HG02970 (cell line): ENCODE measurements around the gene SBF2.

Source experiments
- ATAC-seq: cut with Tn5 transposase; IDR thresholded peaks from one replicate; pipeline ENCODE4 v1.9.1; 2021; ENCODE audit warnings: mild to moderate bottlenecking, moderate library complexity, moderate number of reproducible peaks; ENCODE audit not compliant: unreplicated experiment, low FRiP score

SBF2 gene

GRCh38 chr11:9797300-9797699, 496.7 kb downstream of the SBF2 start:
- no peak for ATAC-seq

GRCh38 chr11:9796854-9797253, 497.2 kb downstream of the SBF2 start:
- ATAC-seq, result no peak

GRCh38 chr11:9796266-9796665, 497.8 kb downstream of the SBF2 start:
- no peak for ATAC-seq

GRCh38 chr11:9790703-9791102, 503.3 kb downstream of the SBF2 start:
- ATAC-seq, result no peak

GRCh38 chr11:9789910-9790309, 504.1 kb downstream of the SBF2 start:
- ATAC-seq, result no peak

GRCh38 chr11:9787981-9788521, 506.0 kb downstream of the SBF2 start:
- no peak for ATAC-seq

- no peak for ATAC-seq
Observed at GRCh38 chr11:9787260-9787659, 506.8 kb downstream of the SBF2 start.

- ATAC-seq, result no peak
Observed at GRCh38 chr11:9784602-9785315, 509.3 kb downstream of the SBF2 start.

GRCh38 chr11:9783986-9784385, 510.0 kb downstream of the SBF2 start:
- ATAC-seq, result no peak

GRCh38 chr11:9780929-9781328, 513.1 kb downstream of the SBF2 start:
- ATAC-seq, result no peak

- no peak for ATAC-seq
Observed at GRCh38 chr11:9777525-9777924, 516.5 kb downstream of the SBF2 start.

- no peak for ATAC-seq
Observed at GRCh38 chr11:9777066-9777465, 517.0 kb downstream of the SBF2 start.

- no peak for ATAC-seq
Observed at GRCh38 chr11:9776203-9776602, 517.8 kb downstream of the SBF2 start.

GRCh38 chr11:9775398-9775779, 518.6 kb downstream of the SBF2 start:
- ATAC-seq, result no peak

GRCh38 chr11:9774591-9775397, 519.2 kb downstream of the SBF2 start:
- ATAC-seq, result no peak

GRCh38 chr11:9774109-9774508, 519.9 kb downstream of the SBF2 start:
- no peak for ATAC-seq

- no peak for ATAC-seq
Observed at GRCh38 chr11:9773524-9773923, 520.5 kb downstream of the SBF2 start.

- no peak for ATAC-seq
Observed at GRCh38 chr11:9772218-9772617, 521.8 kb downstream of the SBF2 start.

- ATAC-seq, result no peak
Observed at GRCh38 chr11:9771071-9771511, 522.9 kb downstream of the SBF2 start.

- ATAC-seq, result no peak
Observed at GRCh38 chr11:9769621-9770020, 524.4 kb downstream of the SBF2 start.

- no peak for ATAC-seq
Observed at GRCh38 chr11:9765320-9766101, 528.5 kb downstream of the SBF2 start.
